WI38 (cell line): ENCODE data around the gene PARD3.

ENCODE experiments used
- H3K4me3 ChIP-seq: 2 replicates; pipeline ENCODE4 v1.5.1; 2011; ENCODE audit warnings: low read depth, mild to moderate bottlenecking, control low read depth, low read length
- CTCF ChIP-seq: IDR thresholded peaks from 2 replicates; pipeline ENCODE4 v1.5.1; 2012; ENCODE audit warnings: low read depth, mild to moderate bottlenecking, control low read depth, low read length

The PARD3 gene

GRCh38 chr10:34606890-34607289, 208.2 kb downstream of the PARD3 start:
- TF ChIP-seq CTCF, result no peak
- H3K4me3 ChIP-seq, result no peak overlapping the region

GRCh38 chr10:34602478-34602877, 212.6 kb downstream of the PARD3 start:
- H3K4me3 ChIP-seq, result no peak overlapping the region
- TF ChIP-seq CTCF, result no peak

GRCh38 chr10:34601691-34602090, 213.4 kb downstream of the PARD3 start:
- H3K4me3 ChIP-seq, result no peak overlapping the region
- no peak for TF ChIP-seq CTCF

GRCh38 chr10:34599026-34599795, 215.9 kb downstream of the PARD3 start:
- TF ChIP-seq CTCF, result no peak
- H3K4me3 ChIP-seq, result 0 out of 2 replicates have a peak overlapping the region, but pooled peaks have one; percentile 11

GRCh38 chr10:34596351-34596750, 218.7 kb downstream of the PARD3 start:
- TF ChIP-seq CTCF, result no peak
- H3K4me3 ChIP-seq, result no peak overlapping the region

- no peak overlapping the region for H3K4me3 ChIP-seq
- TF ChIP-seq CTCF, result no peak
These were observed 221.2 kb downstream of the PARD3 start for GRCh38 chr10:34593930-34594329.

- H3K4me3 ChIP-seq, result no peak overlapping the region
- no peak for TF ChIP-seq CTCF
These were observed 221.7 kb downstream of the PARD3 start for GRCh38 chr10:34593374-34593890.
